ENCODE measurements around the gene SNAPC5.

Gene SNAPC5

DNA sequence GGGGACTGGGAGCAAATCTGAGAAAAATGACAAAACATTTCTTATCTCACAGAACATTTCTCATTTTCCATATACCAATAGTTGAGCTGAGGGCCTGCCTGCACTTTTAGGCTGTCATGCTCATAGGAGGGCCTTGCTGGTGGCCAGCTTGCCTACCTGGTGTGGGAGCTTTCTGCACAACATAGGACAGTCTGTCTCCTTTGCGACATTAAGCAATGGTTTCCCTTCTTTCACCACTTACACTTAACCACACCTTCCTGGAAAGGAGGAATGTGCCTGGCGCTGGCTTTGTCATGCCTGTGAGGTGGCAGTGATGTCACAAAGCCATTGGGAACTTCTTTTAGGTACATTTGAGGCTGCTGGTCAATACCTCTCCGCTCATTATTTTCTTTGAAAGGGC, 5.7 kb downstream of the SNAPC5 start:
- TF ChIP-seq, protein P1, sequence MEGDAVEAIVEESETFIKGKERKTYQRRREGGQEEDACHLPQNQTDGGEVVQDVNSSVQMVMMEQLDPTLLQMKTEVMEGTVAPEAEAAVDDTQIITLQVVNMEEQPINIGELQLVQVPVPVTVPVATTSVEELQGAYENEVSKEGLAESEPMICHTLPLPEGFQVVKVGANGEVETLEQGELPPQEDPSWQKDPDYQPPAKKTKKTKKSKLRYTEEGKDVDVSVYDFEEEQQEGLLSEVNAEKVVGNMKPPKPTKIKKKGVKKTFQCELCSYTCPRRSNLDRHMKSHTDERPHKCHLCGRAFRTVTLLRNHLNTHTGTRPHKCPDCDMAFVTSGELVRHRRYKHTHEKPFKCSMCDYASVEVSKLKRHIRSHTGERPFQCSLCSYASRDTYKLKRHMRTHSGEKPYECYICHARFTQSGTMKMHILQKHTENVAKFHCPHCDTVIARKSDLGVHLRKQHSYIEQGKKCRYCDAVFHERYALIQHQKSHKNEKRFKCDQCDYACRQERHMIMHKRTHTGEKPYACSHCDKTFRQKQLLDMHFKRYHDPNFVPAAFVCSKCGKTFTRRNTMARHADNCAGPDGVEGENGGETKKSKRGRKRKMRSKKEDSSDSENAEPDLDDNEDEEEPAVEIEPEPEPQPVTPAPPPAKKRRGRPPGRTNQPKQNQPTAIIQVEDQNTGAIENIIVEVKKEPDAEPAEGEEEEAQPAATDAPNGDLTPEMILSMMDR (IDR thresholded peaks at IDR 0.05; ENCODE audit: control insufficient read depth, insufficient read depth, low read depth, low read length, missing control alignments), result no peak
- DNase-seq (ENCODE audit: low read depth), result no peak

DNA sequence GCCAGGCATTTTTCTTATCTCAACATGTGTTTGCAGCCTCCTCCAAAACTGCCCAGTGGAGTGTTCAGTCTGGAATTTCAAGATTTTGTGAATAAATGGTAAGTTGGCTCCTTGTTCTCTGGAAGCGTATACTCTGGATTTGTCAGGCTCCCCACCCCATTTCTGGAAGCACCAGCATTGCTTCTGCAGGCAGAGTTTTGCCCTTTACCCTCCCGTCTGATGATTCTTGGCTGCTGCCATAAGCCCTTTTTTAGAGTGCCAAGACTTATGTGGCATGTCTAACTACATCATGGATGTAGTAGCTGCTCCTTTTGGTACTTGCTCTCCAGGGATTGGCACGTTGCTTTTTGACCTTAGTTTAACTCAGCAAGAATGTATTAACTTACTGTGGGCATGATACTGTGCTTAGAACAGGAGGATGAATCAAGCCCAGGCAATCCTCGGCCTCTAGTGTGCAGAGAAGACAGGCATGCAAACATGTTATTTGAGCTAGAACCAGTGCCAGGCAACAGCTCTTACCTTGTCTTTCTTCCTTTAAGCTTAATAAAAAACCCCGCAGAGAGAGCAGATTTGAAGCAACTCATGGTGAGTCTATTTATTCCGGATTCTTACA, 8.3 kb downstream of the SNAPC5 start:
- DNase-seq (ENCODE audit: low read depth), result no peak
- TF ChIP-seq, protein P1 (IDR thresholded peaks at IDR 0.05; ENCODE audit: control insufficient read depth, insufficient read depth, low read depth, low read length, missing control alignments), result no peak
- H3K4me3 ChIP-seq (ENCODE audit: control insufficient read depth, low read depth, low read length), result no peak overlapping the region

More for the DNA sequence above, 5.7 kb downstream of the SNAPC5 start:
- no peak overlapping the region for H3K4me3 ChIP-seq (ENCODE audit: control insufficient read depth, low read depth, low read length)

DNA sequence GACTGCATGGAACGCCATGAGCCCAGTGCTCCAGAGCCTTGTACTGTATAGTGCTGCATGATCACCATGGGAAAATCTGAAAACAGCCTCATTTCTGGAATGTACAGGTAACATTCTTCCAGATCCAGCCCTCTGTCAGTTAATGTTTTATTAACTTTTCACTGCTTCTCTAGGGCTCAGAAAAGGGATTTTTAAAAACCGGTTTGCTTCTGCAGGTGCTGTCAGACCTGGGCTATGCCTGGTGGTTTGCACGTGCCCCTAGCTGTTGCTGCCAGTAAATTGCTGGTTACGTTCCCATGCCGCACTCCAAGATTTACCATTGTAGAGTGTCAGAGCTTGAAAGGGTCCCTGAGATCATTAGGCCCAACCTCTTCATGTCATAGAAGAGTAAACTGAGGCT, 9.0 kb downstream of the SNAPC5 start:
- TF ChIP-seq, protein P1 (IDR thresholded peaks at IDR 0.05; ENCODE audit: control insufficient read depth, insufficient read depth, low read depth, low read length, missing control alignments), result no peak
- H3K4me3 ChIP-seq (ENCODE audit: control insufficient read depth, low read depth, low read length), result no peak overlapping the region
- DNase-seq (ENCODE audit: low read depth), result no peak

DNA sequence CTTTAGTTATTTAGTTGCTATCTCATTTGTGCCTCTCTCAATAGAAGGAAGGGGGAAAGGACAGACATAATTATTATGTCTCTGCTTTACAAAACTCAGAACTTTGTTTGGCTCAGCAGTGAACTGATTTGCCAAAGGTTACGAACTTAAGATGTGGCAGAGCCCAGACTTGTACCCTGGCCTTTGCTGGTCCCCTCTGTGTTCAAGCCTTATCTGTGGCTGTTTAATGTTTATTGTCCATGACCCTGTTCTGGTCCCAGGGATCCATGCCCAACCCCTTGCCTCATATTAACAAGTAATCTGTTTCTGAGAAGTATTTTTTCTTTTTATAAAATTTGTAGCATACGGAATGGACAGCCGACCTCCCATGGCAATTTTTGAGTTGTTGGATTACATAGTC, 10.7 kb downstream of the SNAPC5 start:
- TF ChIP-seq, protein P1 (IDR thresholded peaks at IDR 0.05; ENCODE audit: control insufficient read depth, insufficient read depth, low read depth, low read length, missing control alignments), result no peak
- no peak for DNase-seq (ENCODE audit: low read depth)
- H3K4me3 ChIP-seq (ENCODE audit: control insufficient read depth, low read depth, low read length), result no peak overlapping the region

DNA sequence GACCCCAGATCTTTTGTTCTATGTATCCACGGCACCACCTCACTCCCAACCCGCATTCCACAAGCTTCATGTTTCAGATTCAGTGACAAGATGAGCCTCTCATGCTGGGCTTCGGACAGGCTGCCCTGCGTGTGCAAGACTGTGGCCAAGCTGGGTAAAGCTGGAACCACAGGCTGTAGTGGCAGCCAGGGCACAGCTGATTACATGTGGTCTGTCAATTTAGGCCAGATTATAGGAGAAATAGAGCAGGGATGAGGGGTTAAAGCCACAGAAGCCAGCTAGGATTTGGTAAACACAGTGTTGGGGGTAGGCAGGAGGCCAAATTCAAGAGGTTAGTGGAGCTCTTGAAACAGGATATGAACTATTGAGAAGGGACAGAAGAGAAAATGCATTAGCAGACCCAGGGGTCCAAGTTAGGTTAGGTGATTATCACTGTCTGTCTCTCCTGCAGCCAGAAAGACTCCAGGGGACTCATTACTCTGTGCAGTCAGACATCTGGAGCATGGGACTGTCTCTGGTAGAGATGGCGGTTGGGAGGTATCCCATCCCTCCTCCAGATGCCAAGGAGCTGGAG, 12.9 kb downstream of the SNAPC5 start:
- TF ChIP-seq, protein P1 (IDR thresholded peaks at IDR 0.05; ENCODE audit: control insufficient read depth, insufficient read depth, low read depth, low read length, missing control alignments), result no peak
- DNase-seq (ENCODE audit: low read depth), result no peak

DNA sequence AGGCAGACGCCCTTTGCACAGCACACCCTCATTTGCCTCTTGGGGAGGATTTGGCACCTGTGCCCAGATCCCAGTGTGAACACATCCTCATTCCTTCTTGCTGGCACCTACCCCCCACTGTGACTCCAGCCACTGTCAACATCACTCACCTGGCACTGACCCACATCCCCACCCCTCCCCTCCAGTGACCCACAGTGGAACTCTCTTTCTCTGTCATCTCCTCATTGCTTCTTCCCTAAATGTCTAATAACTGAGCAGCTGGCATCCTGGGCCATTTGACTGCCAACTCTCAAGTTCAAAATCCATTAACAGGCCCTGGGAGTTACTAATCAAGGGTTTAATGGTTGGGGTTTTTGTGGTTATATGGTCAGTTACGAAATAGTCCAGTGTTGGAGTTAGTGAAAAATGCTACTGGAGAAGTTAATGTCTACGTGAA, 14.4 kb downstream of the SNAPC5 start:
- peak; percentile 46 for DNase-seq (ENCODE audit: low read depth)
- TF ChIP-seq, protein P1 (IDR thresholded peaks at IDR 0.05; ENCODE audit: control insufficient read depth, insufficient read depth, low read depth, low read length, missing control alignments), result no peak
- H3K4me3 ChIP-seq (ENCODE audit: control insufficient read depth, low read depth, low read length), result no peak overlapping the region

More for the DNA sequence above, 12.9 kb downstream of the SNAPC5 start:
- H3K4me3 ChIP-seq (ENCODE audit: control insufficient read depth, low read depth, low read length), result no peak overlapping the region

Measured in AG09309 (cell line).